Ishikawa (cell line): ENCODE results near the gene FAM120B.

Experiments
- CEBPB ChIP-seq: IDR thresholded peaks from 2 replicates; pipeline ENCODE4 v1.6.1; 2012
- CREB1 ChIP-seq: IDR thresholded peaks from 2 replicates; pipeline ENCODE4 v1.6.1; 2012; ENCODE audit warnings: low read depth
- EGR1 ChIP-seq: IDR thresholded peaks from 2 replicates; pipeline ENCODE4 v1.6.1; 2012
- EP300 ChIP-seq: IDR thresholded peaks from 2 replicates; pipeline ENCODE4 v1.6.1; 2012; ENCODE audit warnings: borderline replicate concordance
- FOXM1 ChIP-seq: IDR thresholded peaks from 2 replicates; pipeline ENCODE4 v1.6.1; 2012; ENCODE audit warnings: low read depth, borderline replicate concordance
- NFIC ChIP-seq: IDR thresholded peaks from 2 replicates; pipeline ENCODE4 v1.6.1; 2012
- RAD21 ChIP-seq: IDR thresholded peaks from 2 replicates; pipeline ENCODE4 v1.6.1; 2012; ENCODE audit warnings: low read depth
- TAF1 ChIP-seq: IDR thresholded peaks from 2 replicates; pipeline ENCODE4 v1.6.1; 2012; ENCODE audit warnings: low read depth, mild to moderate bottlenecking
- TCF12 ChIP-seq: IDR thresholded peaks from 2 replicates; pipeline ENCODE4 v1.6.1; 2012; ENCODE audit warnings: low read depth
- TEAD4 ChIP-seq: IDR thresholded peaks from 2 replicates; pipeline ENCODE4 v1.6.1; 2012
- YY1 ChIP-seq: IDR thresholded peaks from 2 replicates; pipeline ENCODE4 v1.6.1; 2012; ENCODE audit warnings: low read depth
- ZBTB7A ChIP-seq: IDR thresholded peaks from 2 replicates; pipeline ENCODE4 v1.6.1; 2012; ENCODE audit warnings: low read depth
- TF ChIP-seq, protein P1 (sequence below): IDR thresholded peaks from 2 replicates; pipeline ENCODE4 v1.6.1; 2012
- TF ChIP-seq, protein P2 (sequence below): IDR thresholded peaks from 2 replicates; pipeline ENCODE4 v1.6.1; 2012
- TF ChIP-seq, protein P3 (sequence below): IDR thresholded peaks from 2 replicates; pipeline ENCODE4 v1.6.1; 2012; ENCODE audit warnings: low read depth, mild to moderate bottlenecking

The FAM120B gene

DNA sequence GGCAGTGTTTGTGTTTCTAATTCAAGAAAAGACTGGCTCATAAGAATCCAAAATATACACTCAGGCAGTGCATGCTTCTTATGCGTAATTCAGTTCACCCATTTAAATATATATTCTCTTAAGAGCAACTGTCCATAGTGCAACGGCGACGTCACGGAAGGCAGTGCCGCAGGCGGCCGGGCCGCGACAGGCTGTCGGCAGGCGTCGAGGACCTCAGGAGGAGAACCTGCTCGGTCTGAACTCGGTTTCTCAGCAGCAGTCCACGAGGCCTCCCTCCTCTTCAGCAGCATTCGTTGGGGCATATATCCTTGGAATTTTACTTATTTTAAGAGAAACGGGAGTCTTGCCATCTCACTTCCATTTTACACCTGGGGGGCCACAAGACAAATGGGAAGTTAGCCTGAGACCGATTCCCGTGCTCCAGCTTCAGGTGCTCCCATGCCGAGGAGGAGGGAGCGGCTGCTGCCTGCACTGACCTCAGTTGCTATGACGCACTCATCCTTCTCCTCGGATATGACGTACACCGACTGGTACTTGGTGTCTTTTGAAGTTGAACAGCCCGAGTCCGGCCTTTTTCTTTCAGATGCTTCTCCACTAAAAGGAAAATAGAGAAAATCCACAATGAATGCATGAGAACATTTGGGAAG, 23.9 kb upstream of the FAM120B start:
- TF ChIP-seq CREB1 (no peak), ZBTB7A (no peak), TAF1 (no peak), TCF12 (no peak), RAD21 (no peak)

DNA sequence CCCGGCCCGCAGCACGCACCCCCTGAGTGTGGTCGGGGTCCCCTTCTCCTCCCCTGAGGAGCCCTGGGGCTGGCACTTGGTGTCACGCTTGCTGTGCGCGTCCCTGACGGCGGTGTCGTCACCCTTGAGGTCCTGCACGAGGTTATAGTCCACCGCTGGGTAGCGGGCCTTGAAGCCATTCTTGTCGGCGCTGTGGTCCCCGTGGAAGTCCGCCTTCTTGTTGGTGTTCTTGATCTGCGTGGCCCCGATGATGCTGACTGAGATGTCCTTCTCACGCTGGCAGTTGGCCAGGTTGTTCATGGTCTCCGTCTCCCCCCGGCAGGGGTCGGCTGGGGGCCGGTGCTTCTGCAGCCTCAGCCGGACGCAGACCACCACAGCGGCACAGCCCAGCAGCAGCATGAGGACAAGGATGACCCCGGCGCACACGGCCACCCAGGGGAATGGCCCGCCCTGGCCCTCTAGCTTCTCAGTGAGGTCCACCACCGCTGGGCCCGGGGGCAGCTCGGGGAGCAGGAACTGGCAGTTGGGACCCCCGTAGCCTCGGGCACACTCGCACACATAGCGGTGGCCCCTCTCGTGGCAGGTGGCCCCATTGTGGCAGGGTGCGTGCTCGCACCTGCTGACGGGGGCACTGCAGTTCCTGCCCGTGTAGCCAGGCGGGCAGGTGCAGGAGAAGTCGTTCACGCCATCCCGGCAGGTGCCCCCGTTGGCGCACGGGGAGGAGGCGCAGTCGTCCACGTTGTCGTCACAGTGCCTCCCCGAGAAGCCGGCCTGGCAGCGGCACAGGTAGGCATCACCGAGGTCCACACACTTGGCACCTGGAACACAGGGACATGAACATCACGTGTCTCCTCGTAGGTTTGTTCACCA, 23.1 kb upstream of the FAM120B start:
- TF ChIP-seq, protein P1, sequence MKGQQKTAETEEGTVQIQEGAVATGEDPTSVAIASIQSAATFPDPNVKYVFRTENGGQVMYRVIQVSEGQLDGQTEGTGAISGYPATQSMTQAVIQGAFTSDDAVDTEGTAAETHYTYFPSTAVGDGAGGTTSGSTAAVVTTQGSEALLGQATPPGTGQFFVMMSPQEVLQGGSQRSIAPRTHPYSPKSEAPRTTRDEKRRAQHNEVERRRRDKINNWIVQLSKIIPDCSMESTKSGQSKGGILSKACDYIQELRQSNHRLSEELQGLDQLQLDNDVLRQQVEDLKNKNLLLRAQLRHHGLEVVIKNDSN, result no peak
- TF ChIP-seq NFIC (no peak), TEAD4 (no peak), CEBPB (no peak), EP300 (no peak), FOXM1 (no peak), TAF1 (no peak), EGR1 (no peak), RAD21 (no peak), TCF12 (no peak), YY1 (no peak), CREB1 (no peak), ZBTB7A (no peak)
- TF ChIP-seq, protein P2, sequence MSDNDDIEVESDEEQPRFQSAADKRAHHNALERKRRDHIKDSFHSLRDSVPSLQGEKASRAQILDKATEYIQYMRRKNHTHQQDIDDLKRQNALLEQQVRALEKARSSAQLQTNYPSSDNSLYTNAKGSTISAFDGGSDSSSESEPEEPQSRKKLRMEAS, result no peak
- TF ChIP-seq, protein P3, sequence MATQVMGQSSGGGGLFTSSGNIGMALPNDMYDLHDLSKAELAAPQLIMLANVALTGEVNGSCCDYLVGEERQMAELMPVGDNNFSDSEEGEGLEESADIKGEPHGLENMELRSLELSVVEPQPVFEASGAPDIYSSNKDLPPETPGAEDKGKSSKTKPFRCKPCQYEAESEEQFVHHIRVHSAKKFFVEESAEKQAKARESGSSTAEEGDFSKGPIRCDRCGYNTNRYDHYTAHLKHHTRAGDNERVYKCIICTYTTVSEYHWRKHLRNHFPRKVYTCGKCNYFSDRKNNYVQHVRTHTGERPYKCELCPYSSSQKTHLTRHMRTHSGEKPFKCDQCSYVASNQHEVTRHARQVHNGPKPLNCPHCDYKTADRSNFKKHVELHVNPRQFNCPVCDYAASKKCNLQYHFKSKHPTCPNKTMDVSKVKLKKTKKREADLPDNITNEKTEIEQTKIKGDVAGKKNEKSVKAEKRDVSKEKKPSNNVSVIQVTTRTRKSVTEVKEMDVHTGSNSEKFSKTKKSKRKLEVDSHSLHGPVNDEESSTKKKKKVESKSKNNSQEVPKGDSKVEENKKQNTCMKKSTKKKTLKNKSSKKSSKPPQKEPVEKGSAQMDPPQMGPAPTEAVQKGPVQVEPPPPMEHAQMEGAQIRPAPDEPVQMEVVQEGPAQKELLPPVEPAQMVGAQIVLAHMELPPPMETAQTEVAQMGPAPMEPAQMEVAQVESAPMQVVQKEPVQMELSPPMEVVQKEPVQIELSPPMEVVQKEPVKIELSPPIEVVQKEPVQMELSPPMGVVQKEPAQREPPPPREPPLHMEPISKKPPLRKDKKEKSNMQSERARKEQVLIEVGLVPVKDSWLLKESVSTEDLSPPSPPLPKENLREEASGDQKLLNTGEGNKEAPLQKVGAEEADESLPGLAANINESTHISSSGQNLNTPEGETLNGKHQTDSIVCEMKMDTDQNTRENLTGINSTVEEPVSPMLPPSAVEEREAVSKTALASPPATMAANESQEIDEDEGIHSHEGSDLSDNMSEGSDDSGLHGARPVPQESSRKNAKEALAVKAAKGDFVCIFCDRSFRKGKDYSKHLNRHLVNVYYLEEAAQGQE, result no peak

DNA sequence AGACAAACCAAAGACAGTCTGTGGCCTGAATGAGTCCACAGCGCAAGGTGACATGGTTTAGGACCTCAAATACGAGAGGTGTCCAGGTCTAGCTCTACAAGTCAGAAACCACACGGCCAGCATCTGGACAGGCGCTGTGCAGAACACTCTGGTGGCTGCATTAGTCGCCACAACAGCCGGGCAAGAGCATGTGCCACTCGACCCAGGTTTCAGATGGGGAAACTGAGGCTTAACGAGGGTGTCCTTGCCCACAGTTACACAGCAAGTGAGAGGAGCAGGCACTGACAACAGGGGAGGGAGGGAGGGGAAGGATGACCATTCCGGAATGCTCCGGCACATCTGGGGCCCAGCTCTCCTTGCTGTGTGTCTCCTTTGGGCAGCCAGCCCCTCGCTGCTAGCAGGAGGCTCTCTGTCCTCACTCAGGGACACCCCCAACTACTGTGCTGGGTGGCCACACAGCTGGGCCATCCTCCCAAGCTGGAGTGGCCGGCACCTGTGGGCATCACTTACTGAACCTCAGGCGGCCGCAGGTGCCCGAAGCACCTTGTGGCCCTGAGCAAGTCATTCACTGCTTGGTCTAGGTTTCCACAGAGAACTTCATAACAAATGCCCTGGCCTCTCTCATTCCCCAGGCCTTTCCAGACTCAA, 22.3 kb upstream of the FAM120B start:
- no peak for TF ChIP-seq NFIC
- TF ChIP-seq EGR1, result no peak
- no peak for TF ChIP-seq RAD21
- no peak for TF ChIP-seq CEBPB
- TF ChIP-seq, protein P1, result no peak
- TF ChIP-seq FOXM1, result no peak
- TF ChIP-seq, protein P2, result no peak
- TF ChIP-seq TEAD4, result no peak
- TF ChIP-seq CREB1, result no peak
- no peak for TF ChIP-seq TCF12
- TF ChIP-seq, protein P3, result no peak
- TF ChIP-seq TAF1, result no peak
- no peak for TF ChIP-seq EP300
- TF ChIP-seq ZBTB7A, result no peak
- no peak for TF ChIP-seq YY1

DNA sequence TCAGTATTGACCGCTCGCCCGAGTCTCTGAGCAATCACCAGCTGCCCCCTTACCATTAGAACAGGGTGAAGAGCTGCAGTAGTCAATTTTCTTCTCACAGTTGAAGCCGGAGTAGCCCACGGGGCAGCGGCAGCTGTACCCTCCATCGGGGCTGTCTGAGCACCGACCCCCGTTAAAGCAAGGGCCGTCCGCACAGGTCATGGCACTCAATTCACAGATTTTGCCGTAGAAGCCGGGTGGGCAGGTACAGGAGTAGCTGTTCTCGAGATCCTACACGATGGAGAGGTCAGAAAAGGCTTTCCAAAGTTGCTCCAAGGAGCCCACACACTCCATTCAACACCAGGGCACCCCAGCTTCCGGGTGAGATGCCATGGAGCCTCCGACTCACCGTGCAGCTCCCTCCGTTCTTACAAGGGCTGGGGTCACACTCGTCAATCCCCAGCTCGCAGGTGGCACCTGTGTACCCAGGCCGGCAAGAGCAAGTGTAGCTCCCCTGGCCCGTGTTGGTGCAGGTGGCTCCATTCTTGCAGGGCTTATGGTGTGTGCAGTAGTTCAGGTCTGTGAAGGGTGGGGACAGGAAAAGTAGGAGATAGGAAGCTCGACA, 21.6 kb upstream of the FAM120B start:
- TF ChIP-seq NFIC (no peak), CEBPB (no peak), TAF1 (no peak), EP300 (no peak), YY1 (no peak)
- TF ChIP-seq, protein P2, result no peak

DNA sequence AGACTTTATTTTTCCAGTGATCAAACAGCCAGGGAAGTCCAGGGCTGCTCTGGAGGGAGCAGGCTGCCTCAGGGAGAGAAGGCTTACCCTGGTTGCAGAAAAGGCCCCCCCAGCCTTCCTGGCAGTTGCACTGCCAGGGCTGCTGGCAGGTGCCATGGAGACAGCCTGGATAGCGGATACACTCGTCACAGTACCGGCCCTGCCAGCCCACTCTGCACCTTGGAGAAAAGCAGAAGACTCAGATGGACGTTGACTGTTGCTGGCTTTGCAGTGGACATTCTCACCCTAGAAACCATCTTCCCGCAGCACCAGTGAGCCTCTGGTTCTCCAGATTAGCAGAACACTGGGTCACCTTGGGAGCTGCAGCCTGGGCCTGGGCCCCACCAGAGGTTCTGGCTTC, 21.1 kb upstream of the FAM120B start:
- TF ChIP-seq CREB1 (no peak), CEBPB (no peak), RAD21 (no peak), NFIC (no peak), TAF1 (no peak), ZBTB7A (no peak), TEAD4 (no peak), EP300 (no peak), YY1 (no peak), EGR1 (no peak), TCF12 (no peak), FOXM1 (no peak)
- TF ChIP-seq, protein P3, result no peak
- TF ChIP-seq, protein P1, result no peak
- TF ChIP-seq, protein P2, result no peak
